ENCODE results near the gene GABRG3. TPM values are rescaled to one million over a fixed set of nuclear protein-coding genes. Genes with fewer than 3 reads are reported as not detected.
A peak's percentile ranks its signal among the peaks of the same experiment; 100 is the strongest.

Gene GABRG3
- total and polyA plus RNA-seq, 2 experiments from 2014 or later, result 0.10 to 1.4 TPM

DNA sequence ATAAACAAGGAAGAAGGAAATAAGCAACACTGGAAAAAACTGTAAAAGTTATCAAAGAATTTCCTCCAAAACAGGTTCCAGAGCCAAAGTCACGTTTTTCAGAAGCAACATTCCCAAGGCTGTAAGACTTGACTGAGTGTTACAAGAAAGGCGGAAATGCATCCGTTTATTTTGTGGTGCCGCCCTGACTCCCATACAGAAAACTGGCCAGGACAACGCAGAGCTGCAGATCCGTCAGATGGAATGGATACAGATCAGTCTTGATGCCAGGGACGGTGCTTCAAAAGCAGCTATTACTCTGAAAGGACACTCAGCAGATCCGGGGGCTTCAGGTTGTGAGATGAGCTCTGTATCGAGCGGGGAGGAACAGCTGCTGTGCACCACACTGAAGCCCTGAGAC, 83.4 kb downstream of the GABRG3 start (continued):
- TF ChIP-seq, protein P1, sequence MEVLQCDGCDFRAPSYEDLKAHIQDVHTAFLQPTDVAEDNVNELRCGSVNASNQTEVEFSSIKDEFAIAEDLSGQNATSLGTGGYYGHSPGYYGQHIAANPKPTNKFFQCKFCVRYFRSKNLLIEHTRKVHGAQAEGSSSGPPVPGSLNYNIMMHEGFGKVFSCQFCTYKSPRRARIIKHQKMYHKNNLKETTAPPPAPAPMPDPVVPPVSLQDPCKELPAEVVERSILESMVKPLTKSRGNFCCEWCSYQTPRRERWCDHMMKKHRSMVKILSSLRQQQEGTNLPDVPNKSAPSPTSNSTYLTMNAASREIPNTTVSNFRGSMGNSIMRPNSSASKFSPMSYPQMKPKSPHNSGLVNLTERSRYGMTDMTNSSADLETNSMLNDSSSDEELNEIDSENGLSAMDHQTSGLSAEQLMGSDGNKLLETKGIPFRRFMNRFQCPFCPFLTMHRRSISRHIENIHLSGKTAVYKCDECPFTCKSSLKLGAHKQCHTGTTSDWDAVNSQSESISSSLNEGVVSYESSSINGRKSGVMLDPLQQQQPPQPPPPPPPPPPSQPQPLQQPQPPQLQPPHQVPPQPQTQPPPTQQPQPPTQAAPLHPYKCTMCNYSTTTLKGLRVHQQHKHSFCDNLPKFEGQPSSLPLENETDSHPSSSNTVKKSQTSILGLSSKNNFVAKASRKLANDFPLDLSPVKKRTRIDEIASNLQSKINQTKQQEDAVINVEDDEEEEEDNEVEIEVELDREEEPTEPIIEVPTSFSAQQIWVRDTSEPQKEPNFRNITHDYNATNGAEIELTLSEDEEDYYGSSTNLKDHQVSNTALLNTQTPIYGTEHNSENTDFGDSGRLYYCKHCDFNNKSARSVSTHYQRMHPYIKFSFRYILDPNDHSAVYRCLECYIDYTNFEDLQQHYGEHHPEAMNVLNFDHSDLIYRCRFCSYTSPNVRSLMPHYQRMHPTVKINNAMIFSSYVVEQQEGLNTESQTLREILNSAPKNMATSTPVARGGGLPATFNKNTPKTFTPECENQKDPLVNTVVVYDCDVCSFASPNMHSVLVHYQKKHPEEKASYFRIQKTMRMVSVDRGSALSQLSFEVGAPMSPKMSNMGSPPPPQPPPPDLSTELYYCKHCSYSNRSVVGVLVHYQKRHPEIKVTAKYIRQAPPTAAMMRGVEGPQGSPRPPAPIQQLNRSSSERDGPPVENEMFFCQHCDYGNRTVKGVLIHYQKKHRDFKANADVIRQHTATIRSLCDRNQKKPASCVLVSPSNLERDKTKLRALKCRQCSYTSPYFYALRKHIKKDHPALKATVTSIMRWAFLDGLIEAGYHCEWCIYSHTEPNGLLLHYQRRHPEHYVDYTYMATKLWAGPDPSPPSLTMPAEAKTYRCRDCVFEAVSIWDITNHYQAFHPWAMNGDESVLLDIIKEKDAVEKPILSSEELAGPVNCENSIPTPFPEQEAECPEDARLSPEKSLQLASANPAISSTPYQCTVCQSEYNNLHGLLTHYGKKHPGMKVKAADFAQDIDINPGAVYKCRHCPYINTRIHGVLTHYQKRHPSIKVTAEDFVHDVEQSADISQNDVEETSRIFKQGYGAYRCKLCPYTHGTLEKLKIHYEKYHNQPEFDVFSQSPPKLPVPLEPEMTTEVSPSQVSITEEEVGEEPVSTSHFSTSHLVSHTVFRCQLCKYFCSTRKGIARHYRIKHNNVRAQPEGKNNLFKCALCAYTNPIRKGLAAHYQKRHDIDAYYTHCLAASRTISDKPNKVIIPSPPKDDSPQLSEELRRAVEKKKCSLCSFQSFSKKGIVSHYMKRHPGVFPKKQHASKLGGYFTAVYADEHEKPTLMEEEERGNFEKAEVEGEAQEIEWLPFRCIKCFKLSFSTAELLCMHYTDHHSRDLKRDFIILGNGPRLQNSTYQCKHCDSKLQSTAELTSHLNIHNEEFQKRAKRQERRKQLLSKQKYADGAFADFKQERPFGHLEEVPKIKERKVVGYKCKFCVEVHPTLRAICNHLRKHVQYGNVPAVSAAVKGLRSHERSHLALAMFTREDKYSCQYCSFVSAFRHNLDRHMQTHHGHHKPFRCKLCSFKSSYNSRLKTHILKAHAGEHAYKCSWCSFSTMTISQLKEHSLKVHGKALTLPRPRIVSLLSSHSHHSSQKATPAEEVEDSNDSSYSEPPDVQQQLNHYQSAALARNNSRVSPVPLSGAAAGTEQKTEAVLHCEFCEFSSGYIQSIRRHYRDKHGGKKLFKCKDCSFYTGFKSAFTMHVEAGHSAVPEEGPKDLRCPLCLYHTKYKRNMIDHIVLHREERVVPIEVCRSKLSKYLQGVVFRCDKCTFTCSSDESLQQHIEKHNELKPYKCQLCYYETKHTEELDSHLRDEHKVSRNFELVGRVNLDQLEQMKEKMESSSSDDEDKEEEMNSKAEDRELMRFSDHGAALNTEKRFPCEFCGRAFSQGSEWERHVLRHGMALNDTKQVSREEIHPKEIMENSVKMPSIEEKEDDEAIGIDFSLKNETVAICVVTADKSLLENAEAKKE (CRISPR knock-in tag; IDR thresholded peaks at IDR 0.05), result no peak
- TF ChIP-seq STAT1 (IDR thresholded peaks at IDR 0.05; ENCODE audit: unreplicated experiment), result no peak

DNA sequence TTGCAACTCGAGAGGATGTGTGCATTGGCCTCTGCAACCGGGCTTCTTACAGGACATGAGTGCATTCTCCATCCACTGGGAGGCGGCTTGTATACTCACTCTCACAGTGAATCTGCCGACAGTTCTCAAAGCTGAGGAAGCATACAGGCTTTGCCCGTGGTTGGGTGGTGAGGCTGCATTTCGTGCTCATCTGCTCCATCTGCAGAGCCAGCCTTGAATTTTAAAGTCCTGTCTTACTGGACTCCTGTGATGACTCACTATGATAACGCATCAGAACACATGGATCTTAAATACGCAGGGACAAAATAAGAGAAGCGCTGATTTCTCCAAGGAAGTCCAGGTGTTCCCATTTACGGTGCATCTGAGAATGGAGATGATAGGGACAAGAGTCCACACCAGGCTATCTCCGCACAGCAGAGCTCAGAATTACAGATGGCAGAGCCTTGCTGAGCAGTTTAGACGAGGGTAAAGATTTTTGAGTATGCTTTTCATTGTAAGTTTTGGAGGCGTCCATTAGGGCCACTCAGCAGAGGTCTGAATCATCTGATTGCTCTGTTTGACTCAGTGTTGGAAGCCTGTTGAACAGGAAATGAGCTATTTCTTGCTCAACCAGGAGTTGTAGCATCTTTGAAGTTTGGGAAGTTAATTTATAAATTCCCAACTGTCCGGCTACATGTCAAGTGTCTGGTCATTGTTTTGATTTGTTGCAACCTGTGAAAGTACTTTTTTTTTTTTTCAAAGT, 87.1 kb downstream of the GABRG3 start:
- H3K4me3 ChIP-seq, result no peak overlapping the region
- no peaks in the 10 kb centered on the region for H3K4me1 ChIP-seq (ENCODE audit: insufficient read depth)
- H3F3A ChIP-seq (replicated peaks; ENCODE audit: low read depth), result no peaks in the 10 kb centered on the region
- Mint-ChIP-seq H3K27me3 (ENCODE audit: insufficient read depth, low read depth, poor library complexity) (peaks cover 4% of the 10 kb centered on the region), H3K9me3 (no peaks in the 10 kb centered on the region), H3K4me3 (no peak overlapping the region), H3K4me1 (no peaks in the 10 kb centered on the region), H3K36me3 (ENCODE audit: low read depth) (no peaks in the 10 kb centered on the region), H3K27ac (no peak overlapping the region)
- H3K36me3 ChIP-seq (ENCODE audit: insufficient read depth), result no peaks in the 10 kb centered on the region
- no peak overlapping the region for H2AFZ ChIP-seq
- H3K27ac ChIP-seq (ENCODE audit: low read depth), result no peak overlapping the region
- DNase-seq (ENCODE audit: low spot score), result peak; percentile 8
- H4K20me1 ChIP-seq (replicated peaks; ENCODE audit: insufficient read depth), result no peaks in the 10 kb centered on the region
- no peaks in the 10 kb centered on the region; the same call in 1 of the 2 replicates for H3K9me2 ChIP-seq (ENCODE audit: insufficient read depth)
- H3K4me2 ChIP-seq, result no peak overlapping the region
- H3K27me3 ChIP-seq (ENCODE audit: insufficient read depth), result no peaks in the 10 kb centered on the region
- ATAC-seq, result no peak
- no peaks in the 10 kb centered on the region for H3K79me2 ChIP-seq (replicated peaks; ENCODE audit: insufficient read depth)
- TF ChIP-seq, protein P2, sequence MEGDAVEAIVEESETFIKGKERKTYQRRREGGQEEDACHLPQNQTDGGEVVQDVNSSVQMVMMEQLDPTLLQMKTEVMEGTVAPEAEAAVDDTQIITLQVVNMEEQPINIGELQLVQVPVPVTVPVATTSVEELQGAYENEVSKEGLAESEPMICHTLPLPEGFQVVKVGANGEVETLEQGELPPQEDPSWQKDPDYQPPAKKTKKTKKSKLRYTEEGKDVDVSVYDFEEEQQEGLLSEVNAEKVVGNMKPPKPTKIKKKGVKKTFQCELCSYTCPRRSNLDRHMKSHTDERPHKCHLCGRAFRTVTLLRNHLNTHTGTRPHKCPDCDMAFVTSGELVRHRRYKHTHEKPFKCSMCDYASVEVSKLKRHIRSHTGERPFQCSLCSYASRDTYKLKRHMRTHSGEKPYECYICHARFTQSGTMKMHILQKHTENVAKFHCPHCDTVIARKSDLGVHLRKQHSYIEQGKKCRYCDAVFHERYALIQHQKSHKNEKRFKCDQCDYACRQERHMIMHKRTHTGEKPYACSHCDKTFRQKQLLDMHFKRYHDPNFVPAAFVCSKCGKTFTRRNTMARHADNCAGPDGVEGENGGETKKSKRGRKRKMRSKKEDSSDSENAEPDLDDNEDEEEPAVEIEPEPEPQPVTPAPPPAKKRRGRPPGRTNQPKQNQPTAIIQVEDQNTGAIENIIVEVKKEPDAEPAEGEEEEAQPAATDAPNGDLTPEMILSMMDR (conservative IDR thresholded peaks at IDR 0.05; ENCODE audit: low read depth in 2 of 2), result 0 out of 4 replicates have a peak, but pooled peaks of 1 of the 2 experiments have one; percentile 10
- TF ChIP-seq STAT1 (IDR thresholded peaks at IDR 0.05; ENCODE audit: unreplicated experiment), result no peak
- no peak for TF ChIP-seq NANOG (IDR thresholded peaks at IDR 0.05; ENCODE audit: borderline replicate concordance)
- no peak for TF ChIP-seq ZNF331 (CRISPR knock-in tag; IDR thresholded peaks at IDR 0.05; ENCODE audit: low read depth)
- TF ChIP-seq ZNF114 (CRISPR knock-in tag; IDR thresholded peaks at IDR 0.05), result no peak
- TF ChIP-seq, protein P3, sequence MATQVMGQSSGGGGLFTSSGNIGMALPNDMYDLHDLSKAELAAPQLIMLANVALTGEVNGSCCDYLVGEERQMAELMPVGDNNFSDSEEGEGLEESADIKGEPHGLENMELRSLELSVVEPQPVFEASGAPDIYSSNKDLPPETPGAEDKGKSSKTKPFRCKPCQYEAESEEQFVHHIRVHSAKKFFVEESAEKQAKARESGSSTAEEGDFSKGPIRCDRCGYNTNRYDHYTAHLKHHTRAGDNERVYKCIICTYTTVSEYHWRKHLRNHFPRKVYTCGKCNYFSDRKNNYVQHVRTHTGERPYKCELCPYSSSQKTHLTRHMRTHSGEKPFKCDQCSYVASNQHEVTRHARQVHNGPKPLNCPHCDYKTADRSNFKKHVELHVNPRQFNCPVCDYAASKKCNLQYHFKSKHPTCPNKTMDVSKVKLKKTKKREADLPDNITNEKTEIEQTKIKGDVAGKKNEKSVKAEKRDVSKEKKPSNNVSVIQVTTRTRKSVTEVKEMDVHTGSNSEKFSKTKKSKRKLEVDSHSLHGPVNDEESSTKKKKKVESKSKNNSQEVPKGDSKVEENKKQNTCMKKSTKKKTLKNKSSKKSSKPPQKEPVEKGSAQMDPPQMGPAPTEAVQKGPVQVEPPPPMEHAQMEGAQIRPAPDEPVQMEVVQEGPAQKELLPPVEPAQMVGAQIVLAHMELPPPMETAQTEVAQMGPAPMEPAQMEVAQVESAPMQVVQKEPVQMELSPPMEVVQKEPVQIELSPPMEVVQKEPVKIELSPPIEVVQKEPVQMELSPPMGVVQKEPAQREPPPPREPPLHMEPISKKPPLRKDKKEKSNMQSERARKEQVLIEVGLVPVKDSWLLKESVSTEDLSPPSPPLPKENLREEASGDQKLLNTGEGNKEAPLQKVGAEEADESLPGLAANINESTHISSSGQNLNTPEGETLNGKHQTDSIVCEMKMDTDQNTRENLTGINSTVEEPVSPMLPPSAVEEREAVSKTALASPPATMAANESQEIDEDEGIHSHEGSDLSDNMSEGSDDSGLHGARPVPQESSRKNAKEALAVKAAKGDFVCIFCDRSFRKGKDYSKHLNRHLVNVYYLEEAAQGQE (IDR thresholded peaks at IDR 0.05; ENCODE audit: unreplicated experiment), result no peak
- no peak for TF ChIP-seq EZH2 (IDR thresholded peaks at IDR 0.05; ENCODE audit: low read depth, unreplicated experiment)
- no peak for TF ChIP-seq EZH2phosphoT487 (IDR thresholded peaks at IDR 0.05; ENCODE audit: unreplicated experiment)

Measured in GM23338 (cell line).